Epithelial cell of proximal tubule (primary cell): ENCODE data around the gene PRKCE. TPM values are rescaled to one million over a fixed set of nuclear protein-coding genes. Genes with fewer than 3 reads are reported as not detected.

Experiments used
- DNase-seq: peaks from one replicate; pipeline ENCODE4 v3.0.0-alpha.2; 2011; ENCODE audit warnings: low read depth
- H3K4me3 ChIP-seq: 2 replicates; pipeline ENCODE4 v1.5.1; 2011; ENCODE audit warnings: low read depth, mild to moderate bottlenecking, low read length
- CTCF ChIP-seq: conservative IDR thresholded peaks from 2 replicates; pipeline ENCODE4 v1.5.1; 2012; ENCODE audit warnings: low read depth, mild to moderate bottlenecking, low read length
- total RNA-seq: library from RNA; depleted of rRNA; stranded (reverse); fragments of >200 nt; gene quantifications from 2 replicates; pipeline ENCODE4 v1.2.3, GENCODE V29; 2015

The PRKCE gene
- total RNA-seq, 1 donor from 2014 or later = 2.5 TPM

GRCh38 chr2:45802499-45803138, 151.1 kb downstream of the PRKCE start:
- H3K4me3 ChIP-seq = no peak overlapping the region
- TF ChIP-seq CTCF = no peak
- no peak for DNase-seq

GRCh38 chr2:45804987-45805755, 153.7 kb downstream of the PRKCE start:
- no peak for DNase-seq
- no peak overlapping the region for H3K4me3 ChIP-seq
- TF ChIP-seq CTCF = no peak

- TF ChIP-seq CTCF = no peak
- H3K4me3 ChIP-seq = no peak overlapping the region
- DNase-seq = no peak
Observed at GRCh38 chr2:45806563-45807358, 155.3 kb downstream of the PRKCE start.

- TF ChIP-seq CTCF = no peak
- no peak for DNase-seq
- H3K4me3 ChIP-seq = no peak overlapping the region
Observed at GRCh38 chr2:45808294-45808800, 156.9 kb downstream of the PRKCE start.

GRCh38 chr2:45809205-45809604, 157.7 kb downstream of the PRKCE start:
- TF ChIP-seq CTCF = no peak
- no peak for DNase-seq
- H3K4me3 ChIP-seq = no peak overlapping the region

- H3K4me3 ChIP-seq = no peak overlapping the region
- no peak for DNase-seq
- no peak for TF ChIP-seq CTCF
Observed at GRCh38 chr2:45812011-45812500, 160.6 kb downstream of the PRKCE start.
